ENCODE results near the gene USP7. TPM values are rescaled to one million over a fixed set of nuclear protein-coding genes. Genes with fewer than 3 reads are reported as not detected.

The USP7 gene
- polyA plus RNA-seq, 2 of the 4 experiments (the other 2 are of a cell fraction) = 39.6 to 65.9 TPM

DNA sequence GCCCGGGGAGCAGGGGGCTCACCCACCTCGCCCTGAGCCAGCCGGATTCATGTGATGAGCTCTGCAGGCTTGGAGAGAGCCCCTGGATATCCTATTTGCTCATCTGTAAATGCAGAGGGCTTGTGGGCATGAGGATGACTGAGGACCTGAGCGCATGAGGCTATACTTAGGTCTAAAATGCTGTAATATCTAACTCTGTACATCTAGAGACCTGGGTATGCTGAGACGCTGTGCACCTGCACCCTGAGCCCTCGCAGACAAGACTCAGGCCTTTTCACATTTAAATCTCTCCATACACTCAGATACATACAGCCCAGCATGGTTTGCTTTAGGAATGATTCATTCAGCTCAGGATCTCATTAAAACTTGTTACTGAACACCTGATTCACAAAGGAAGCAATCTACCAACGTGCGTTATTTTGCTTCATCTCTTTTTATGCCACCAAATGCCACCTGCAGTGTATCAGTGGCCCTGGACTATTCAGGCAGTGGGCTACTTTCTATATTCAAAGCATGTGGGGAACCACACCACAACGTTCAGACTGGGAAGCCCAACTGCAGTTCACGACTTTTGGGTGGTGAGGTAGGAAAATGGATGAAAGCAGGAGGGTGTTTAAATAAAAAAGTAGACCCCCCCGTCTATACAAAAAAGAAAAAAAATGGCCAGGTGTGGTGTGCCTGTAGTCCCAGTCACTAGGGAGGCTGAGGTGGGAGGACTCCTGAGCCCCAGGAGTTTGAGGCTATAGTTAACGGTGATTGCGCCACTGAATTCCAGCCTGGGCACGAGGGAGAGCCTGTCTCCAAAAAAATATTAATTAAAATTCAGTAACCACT is 12.0 kb downstream of the USP7 start:
- TF ChIP-seq, protein P1, sequence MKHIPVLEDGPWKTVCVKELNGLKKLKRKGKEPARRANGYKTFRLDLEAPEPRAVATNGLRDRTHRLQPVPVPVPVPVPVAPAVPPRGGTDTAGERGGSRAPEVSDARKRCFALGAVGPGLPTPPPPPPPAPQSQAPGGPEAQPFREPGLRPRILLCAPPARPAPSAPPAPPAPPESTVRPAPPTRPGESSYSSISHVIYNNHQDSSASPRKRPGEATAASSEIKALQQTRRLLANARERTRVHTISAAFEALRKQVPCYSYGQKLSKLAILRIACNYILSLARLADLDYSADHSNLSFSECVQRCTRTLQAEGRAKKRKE (CRISPR knock-in tag; IDR thresholded peaks at IDR 0.05; ENCODE audit: low read depth) = no peak
- TF ChIP-seq CBX2 (IDR thresholded peaks at IDR 0.05; ENCODE audit: borderline replicate concordance, low read depth) (no peak), EHF (CRISPR knock-in tag; IDR thresholded peaks at IDR 0.05) (no peak), PHF8 (IDR thresholded peaks at IDR 0.05; ENCODE audit: borderline replicate concordance, low read depth) (no peak), KDM1A (IDR thresholded peaks at IDR 0.05; ENCODE audit: low read depth) (no peak), ESRRA (IDR thresholded peaks at IDR 0.05; ENCODE audit: borderline replicate concordance, low read length) (no peak), NR3C1 (IDR thresholded peaks at IDR 0.05) (no peak), HOXB13 (CRISPR knock-in tag; IDR thresholded peaks at IDR 0.05; ENCODE audit: low read depth) (no peak), MAFK (IDR thresholded peaks at IDR 0.05; ENCODE audit: partially characterized antibody) (no peak), JUNB (IDR thresholded peaks at IDR 0.05) (no peak), CHD2 (IDR thresholded peaks at IDR 0.05; ENCODE audit: low read length, partially characterized antibody) (no peak), MYC (IDR thresholded peaks at IDR 0.05; ENCODE audit: borderline replicate concordance, low read length) (no peak), RCOR1 (IDR thresholded peaks at IDR 0.05; ENCODE audit: low read depth, low read length) (no peak), HOXB5 (CRISPR knock-in tag; IDR thresholded peaks at IDR 0.05) (no peak), TFCP2L1 (CRISPR knock-in tag; IDR thresholded peaks at IDR 0.05) (no peak), HDAC2 (IDR thresholded peaks at IDR 0.05) (no peak)
- TF ChIP-seq, protein P2, sequence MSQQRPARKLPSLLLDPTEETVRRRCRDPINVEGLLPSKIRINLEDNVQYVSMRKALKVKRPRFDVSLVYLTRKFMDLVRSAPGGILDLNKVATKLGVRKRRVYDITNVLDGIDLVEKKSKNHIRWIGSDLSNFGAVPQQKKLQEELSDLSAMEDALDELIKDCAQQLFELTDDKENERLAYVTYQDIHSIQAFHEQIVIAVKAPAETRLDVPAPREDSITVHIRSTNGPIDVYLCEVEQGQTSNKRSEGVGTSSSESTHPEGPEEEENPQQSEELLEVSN (IDR thresholded peaks at IDR 0.05; ENCODE audit: borderline replicate concordance, low read depth) = no peak
- no peaks in the 10 kb centered on the region for H3K9me3 ChIP-seq
- FAIRE-seq (no peak), ATAC-seq (peak in 1 of 2 experiments; percentile 25; a peak in 3 of 6 replicates), DNase-seq (ENCODE audit: low read depth in 1 of 2, low spot score in 1 of 2) (no peak)
- CTCF ChIA-PET = interaction anchor here (1.0 to 4.7 kb wide), 3 partner anchors 10 to 46 kb away, joined by 3 to 30 read pairs (median 3); no protein-coding TSS in a partner anchor
- no peak overlapping the region for H3K4me3 ChIP-seq
- H3K27ac ChIP-seq = no peak overlapping the region
- H3K4me1 ChIP-seq = peaks cover 27% of the 10 kb centered on the region
- H3K4me2 ChIP-seq = no peak overlapping the region
- POLR2A ChIA-PET = no interaction called here
- WGBS (ENCODE audit: missing lambda C conversion rate) = 78% methylated on average over 14 of the region's 14 CpGs

DNA sequence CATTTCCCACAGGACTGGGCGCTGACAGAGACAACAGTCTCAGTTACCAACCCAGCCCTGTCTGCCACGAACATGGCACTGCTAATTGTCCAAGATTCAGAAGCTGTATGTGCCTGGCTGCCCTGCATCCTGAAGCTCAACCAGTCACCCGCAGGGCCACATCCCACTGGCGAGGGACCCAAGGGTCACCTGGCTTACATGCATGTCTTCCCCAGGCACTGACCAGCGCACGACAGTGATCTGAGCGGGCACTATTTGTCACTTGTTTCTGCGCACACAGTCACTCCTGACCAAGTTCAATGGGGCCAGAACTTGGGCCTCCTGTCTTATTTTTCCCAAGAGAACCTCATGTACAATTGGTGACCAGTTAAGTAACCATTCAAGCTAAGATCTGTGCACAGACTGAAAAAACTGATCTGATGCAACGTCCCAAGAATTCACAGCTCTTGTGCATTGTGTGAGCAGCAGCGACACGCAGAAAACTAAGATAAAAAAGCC is 13.1 kb downstream of the USP7 start:
- ChIA-PET POLR2A (interaction anchor here (0.6 kb wide), 1 partner anchor 88 kb away, joined by 6 read pairs; no protein-coding TSS in a partner anchor), CTCF (interaction anchor here (0.5 to 4.7 kb wide), 7 partner anchors 11 to 211 kb away, joined by 3 to 30 read pairs (median 3); no protein-coding TSS in a partner anchor)
- no peak for FAIRE-seq
- WGBS (ENCODE audit: missing lambda C conversion rate) = 89% methylated on average over 11 of the region's 11 CpGs
- Histone ChIP-seq H3K4me3 (no peak overlapping the region), H3K27ac (no peak overlapping the region), H3K9me3 (no peaks in the 10 kb centered on the region), H3K4me1 (peaks cover 20% of the 10 kb centered on the region), H3K4me2 (no peak overlapping the region)
- no peak for DNase-seq (ENCODE audit: low read depth in 1 of 2, low spot score in 1 of 2)
- TF ChIP-seq, protein P3, sequence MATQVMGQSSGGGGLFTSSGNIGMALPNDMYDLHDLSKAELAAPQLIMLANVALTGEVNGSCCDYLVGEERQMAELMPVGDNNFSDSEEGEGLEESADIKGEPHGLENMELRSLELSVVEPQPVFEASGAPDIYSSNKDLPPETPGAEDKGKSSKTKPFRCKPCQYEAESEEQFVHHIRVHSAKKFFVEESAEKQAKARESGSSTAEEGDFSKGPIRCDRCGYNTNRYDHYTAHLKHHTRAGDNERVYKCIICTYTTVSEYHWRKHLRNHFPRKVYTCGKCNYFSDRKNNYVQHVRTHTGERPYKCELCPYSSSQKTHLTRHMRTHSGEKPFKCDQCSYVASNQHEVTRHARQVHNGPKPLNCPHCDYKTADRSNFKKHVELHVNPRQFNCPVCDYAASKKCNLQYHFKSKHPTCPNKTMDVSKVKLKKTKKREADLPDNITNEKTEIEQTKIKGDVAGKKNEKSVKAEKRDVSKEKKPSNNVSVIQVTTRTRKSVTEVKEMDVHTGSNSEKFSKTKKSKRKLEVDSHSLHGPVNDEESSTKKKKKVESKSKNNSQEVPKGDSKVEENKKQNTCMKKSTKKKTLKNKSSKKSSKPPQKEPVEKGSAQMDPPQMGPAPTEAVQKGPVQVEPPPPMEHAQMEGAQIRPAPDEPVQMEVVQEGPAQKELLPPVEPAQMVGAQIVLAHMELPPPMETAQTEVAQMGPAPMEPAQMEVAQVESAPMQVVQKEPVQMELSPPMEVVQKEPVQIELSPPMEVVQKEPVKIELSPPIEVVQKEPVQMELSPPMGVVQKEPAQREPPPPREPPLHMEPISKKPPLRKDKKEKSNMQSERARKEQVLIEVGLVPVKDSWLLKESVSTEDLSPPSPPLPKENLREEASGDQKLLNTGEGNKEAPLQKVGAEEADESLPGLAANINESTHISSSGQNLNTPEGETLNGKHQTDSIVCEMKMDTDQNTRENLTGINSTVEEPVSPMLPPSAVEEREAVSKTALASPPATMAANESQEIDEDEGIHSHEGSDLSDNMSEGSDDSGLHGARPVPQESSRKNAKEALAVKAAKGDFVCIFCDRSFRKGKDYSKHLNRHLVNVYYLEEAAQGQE (IDR thresholded peaks at IDR 0.05) = no peak
- TF ChIP-seq MYC (IDR thresholded peaks at IDR 0.05; ENCODE audit: borderline replicate concordance, low read length) (no peak), TFCP2L1 (CRISPR knock-in tag; IDR thresholded peaks at IDR 0.05) (no peak), SREBF2 (IDR thresholded peaks at IDR 0.05) (no peak), SMC3 (IDR thresholded peaks at IDR 0.05) (no peak), HDAC2 (IDR thresholded peaks at IDR 0.05) (no peak), JUN (IDR thresholded peaks at IDR 0.05) (no peak)
- ATAC-seq = no peak

All from A549 (cell line).